HG03575 (cell line): ENCODE results near the gene PRMT5.

Experiments
- ATAC-seq: cut with Tn5 transposase; IDR thresholded peaks from one replicate; pipeline ENCODE4 v1.9.1; 2021; ENCODE audit not compliant: unreplicated experiment, insufficient number of reproducible peaks, low FRiP score; ENCODE audit errors: extremely low read depth

Gene PRMT5

DNA sequence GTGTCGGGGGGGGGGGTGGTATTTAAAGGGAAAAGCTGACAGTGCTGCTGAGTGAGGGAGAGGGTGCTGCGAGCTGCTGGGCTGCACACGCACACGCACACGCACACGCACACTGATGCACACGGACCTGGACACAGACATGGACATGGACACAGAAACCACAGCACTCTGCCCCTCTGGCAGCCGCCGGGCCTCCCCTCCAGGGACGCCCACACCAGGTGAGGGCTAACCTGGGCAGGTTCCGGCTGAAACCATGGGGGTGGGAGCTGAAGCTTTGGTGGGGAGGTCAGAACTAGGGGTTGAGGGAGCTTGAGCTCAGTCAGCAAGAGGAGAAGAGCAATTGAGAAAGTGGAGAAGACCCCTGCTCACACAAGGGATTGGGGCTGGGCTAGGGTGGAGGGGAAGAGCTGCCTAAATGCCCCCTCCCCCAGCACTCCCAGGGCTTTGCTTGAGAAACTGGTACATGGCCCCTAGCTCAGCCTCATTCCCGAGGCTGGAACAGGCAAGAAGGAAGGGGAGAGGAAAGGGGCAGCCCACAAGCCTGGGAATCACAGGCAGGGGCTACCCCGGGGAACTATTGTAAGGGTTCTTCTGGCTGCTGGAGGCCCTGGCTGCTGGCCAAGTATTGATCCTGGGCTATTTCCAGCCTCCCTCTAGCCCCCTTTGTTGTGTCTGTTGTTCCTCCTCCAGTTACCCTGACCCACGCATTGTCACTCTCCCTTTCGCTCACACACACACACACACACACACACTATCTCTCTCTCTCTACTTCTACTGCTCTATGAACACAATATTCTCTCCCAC lies 45.8 kb downstream of the PRMT5 start, which contains the start of gene REM2:
Gene REM2 (plus strand): TSS at position 50 of the 804 bp plus-strand sequence. CDS start 66 bp downstream, at position 116.
- no peak for ATAC-seq

GRCh38 chr14:22882529-22883172 lies 46.5 kb downstream of the PRMT5 start:
- no peak for ATAC-seq

- no peak for ATAC-seq
Observed at GRCh38 chr14:22882064-22882463, 47.1 kb downstream of the PRMT5 start.

GRCh38 chr14:22878271-22879246 lies 50.6 kb downstream of the PRMT5 start:
- ATAC-seq = no peak

DNA sequence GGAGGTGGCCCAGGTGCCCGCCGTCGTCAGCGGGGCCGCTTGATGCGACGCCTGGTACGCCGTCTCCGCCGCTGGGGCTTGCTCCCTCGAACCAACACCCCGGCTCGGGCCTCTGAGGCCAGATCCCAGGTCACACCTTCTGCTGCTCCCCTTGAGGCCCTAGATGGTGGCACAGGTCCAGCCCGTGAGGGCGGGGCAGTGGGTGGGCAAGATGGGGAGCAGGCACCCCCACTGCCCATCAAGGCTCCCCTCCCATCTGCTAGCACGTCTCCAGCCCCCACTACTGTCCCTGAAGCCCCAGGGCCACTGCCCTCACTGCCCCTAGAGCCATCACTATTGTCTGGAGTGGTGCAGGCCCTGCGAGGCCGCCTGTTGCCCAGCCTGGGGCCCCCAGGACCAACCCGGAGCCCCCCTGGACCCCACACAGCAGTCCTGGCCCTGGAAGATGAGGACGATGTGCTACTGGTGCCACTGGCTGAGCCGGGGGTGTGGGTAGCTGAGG lies 52.1 kb downstream of the PRMT5 start:
- no peak for ATAC-seq

GRCh38 chr14:22875748-22876319 lies 53.3 kb downstream of the PRMT5 start:
- ATAC-seq = no peak

DNA sequence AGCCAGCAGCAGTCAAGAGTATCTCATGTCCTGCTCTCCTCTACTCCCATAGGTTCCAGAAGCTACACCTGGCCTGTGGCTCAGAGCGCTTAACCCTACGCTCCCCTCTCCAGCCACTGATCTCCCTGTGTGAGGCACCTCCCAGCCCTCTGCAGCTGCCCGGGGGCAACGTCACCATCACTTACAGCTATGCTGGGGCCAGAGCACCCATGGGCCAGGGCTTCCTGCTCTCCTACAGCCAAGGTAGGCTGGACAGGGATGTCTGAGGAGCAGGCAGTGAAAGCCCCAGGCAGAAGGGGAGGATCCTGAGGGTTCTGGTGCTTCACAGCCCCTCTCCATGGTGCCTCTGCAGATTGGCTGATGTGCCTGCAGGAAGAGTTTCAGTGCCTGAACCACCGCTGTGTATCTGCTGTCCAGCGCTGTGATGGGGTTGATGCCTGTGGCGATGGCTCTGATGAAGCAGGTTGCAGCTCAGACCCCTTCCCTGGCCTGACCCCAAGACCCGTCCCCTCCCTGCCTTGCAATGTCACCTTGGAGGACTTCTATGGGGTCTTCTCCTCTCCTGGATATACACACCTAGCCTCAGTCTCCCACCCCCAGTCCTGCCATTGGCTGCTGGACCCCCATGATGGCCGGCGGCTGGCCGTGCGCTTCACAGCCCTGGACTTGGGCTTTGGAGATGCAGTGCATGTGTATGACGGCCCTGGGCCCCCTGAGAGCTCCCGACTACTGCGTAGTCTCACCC lies 54.0 kb downstream of the PRMT5 start:
- ATAC-seq = no peak

GRCh38 chr14:22872833-22873520 lies 56.2 kb downstream of the PRMT5 start:
- ATAC-seq = no peak

DNA sequence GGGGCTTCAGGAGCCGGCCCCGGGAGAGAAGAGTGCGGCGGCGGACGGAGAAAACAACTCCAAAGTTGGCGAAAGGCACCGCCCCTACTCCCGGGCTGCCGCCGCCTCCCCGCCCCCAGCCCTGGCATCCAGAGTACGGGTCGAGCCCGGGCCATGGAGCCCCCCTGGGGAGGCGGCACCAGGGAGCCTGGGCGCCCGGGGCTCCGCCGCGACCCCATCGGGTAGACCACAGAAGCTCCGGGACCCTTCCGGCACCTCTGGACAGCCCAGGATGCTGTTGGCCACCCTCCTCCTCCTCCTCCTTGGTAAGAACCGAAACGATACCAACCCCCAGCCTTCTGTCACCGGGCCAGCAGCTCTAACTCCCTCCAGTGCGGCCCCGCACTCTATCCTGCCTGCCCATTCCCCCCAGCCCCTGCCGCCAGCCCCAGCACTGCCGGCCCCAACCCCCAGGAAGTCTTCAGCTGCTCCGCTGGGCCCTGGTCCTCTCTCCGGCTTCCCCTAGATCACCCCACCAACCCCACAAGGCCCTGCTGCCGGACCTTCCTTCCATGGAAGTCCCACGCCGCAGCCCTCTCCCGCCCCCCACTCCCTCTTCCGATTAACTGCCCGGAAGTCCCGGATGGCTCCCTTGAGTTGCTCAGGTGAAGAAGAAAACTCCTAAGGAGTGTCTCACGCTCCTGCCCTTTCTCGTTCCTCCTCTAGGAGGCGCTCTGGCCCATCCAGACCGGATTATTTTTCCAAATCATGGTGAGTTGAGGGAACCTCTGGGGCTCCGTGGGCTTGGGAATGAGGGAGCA lies 56.9 kb downstream of the PRMT5 start:
- no peak for ATAC-seq

DNA sequence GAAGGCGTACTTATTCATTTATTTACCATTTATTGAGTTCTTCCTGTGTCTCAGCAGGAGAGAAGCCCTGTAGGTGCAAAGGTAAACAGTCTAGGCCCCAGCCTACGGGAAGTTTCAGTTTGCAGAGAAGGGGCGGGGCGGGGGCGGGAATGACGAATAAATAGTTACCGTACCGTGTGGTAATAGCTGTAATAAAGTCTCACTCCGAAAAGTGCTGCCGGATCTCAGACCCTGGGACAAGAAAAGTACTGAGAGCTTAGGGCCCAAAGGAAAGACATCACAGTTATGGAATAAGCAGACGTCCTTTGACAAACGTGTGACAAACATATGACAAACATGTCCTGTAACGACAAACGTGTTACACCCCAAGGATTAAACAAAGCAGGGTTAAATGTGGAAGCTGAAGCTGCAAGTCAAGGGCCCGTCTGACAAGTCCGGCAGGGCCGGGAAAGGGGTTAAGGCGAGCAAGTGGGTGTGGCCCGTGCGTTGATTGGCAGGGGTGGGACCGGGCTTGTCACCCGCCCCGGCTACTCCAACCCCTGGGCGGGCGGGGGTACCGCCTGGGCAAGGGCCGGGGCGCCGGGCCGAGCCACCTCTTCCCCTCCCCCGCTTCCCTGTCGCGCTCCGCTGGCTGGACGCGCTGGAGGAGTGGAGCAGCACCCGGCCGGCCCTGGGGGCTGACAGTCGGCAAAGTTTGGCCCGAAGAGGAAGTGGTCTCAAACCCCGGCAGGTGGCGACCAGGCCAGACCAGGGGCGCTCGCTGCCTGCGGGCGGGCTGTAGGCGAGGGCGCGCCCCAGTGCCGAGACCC lies 57.7 kb downstream of the PRMT5 start, which contains the start of gene LRP10:
Gene LRP10 (plus strand): TSS at position 517 of the 809 bp plus-strand sequence. CDS start 564 bp downstream, outside the sequence.
- ATAC-seq = peak; percentile 35

- ATAC-seq = peak; percentile 45
Observed at GRCh38 chr14:22870811-22871223, 58.4 kb downstream of the PRMT5 start.
